IPS DF 19.7 (cell line): ENCODE results near the gene GRHL1.

Source experiments
- DNase-seq: peaks from one replicate; pipeline ENCODE4 v3.0.0-alpha.2; 2013; ENCODE audit warnings: low read depth, low spot score

GRHL1 gene

GRCh38 chr2:9949239-9949991 lies 2.1 kb upstream of the GRHL1 start:
- no peak for DNase-seq

GRCh38 chr2:9949992-9950520 lies 1.4 kb upstream of the GRHL1 start:
- no peak for DNase-seq

- DNase-seq = no peak
These were observed 797 bp upstream of the GRHL1 start for GRCh38 chr2:9950521-9951271.

GRCh38 chr2:9951272-9951521 lies 296 bp upstream of the GRHL1 start:
- no peak for DNase-seq

GRCh38 chr2:9952286-9952737 lies 819 bp downstream of the GRHL1 start:
- DNase-seq = no peak

GRCh38 chr2:9952856-9953503 lies 1.5 kb downstream of the GRHL1 start:
- DNase-seq = no peak

GRCh38 chr2:9954136-9954535 lies 2.6 kb downstream of the GRHL1 start:
- DNase-seq = no peak

- DNase-seq = no peak
These were observed 6.6 kb downstream of the GRHL1 start for GRCh38 chr2:9958057-9958456.

GRCh38 chr2:9959262-9959661 lies 7.8 kb downstream of the GRHL1 start:
- DNase-seq = no peak

GRCh38 chr2:9961013-9961412 lies 9.5 kb downstream of the GRHL1 start:
- no peak for DNase-seq

- DNase-seq = no peak
These were observed 13.0 kb downstream of the GRHL1 start for GRCh38 chr2:9964334-9964980.

GRCh38 chr2:9965119-9965822 lies 13.8 kb downstream of the GRHL1 start:
- DNase-seq = no peak

- DNase-seq = no peak
These were observed 15.1 kb downstream of the GRHL1 start for GRCh38 chr2:9966491-9967022.

- no peak for DNase-seq
These were observed 15.7 kb downstream of the GRHL1 start for GRCh38 chr2:9967053-9967775.

GRCh38 chr2:9968553-9969497 lies 17.3 kb downstream of the GRHL1 start:
- DNase-seq = no peak

GRCh38 chr2:9970200-9971044 lies 18.9 kb downstream of the GRHL1 start:
- DNase-seq = no peak

- DNase-seq = no peak
These were observed 19.8 kb downstream of the GRHL1 start for GRCh38 chr2:9971105-9971818.

- DNase-seq = no peak
These were observed 20.4 kb downstream of the GRHL1 start for GRCh38 chr2:9971890-9972289.
